ENCODE data around the gene BICD1.

GRCh38 chr12:32145096-32145495 lies 38.4 kb downstream of the BICD1 start:
- no peak for TF ChIP-seq GATA3 (IDR thresholded peaks at IDR 0.05; ENCODE audit: low read depth, low read length)
- TF ChIP-seq GATA2 (IDR thresholded peaks at IDR 0.05; ENCODE audit: low read depth, low read length), result no peak
